ENCODE results near the gene TXNRD3.
"Not testable (repeated sequence)": the region's sequence is repeated elsewhere in the genome, so short reads cannot be mapped to it uniquely, and the experiment has no call there.

The TXNRD3 gene

GRCh38 chr3:126595479-126595878 lies 59.4 kb downstream of the TXNRD3 start:
- H3K4ac ChIP-seq (ENCODE audit: low read length); H4K91ac ChIP-seq (ENCODE audit: low read depth, low read length, poor library complexity); H3K23ac ChIP-seq (ENCODE audit: low read depth, low read length, poor library complexity); H3K4me2 ChIP-seq (ENCODE audit: insufficient read depth, low read length, poor library complexity, severe bottlenecking); H3K27me3 ChIP-seq (ENCODE audit: control insufficient read depth in 3 of 3, insufficient read depth in 3 of 3, low read depth in 1 of 3, low read length in 3 of 3); H3K36me3 ChIP-seq (replicated peaks in 1 of 2; ENCODE audit: control insufficient read depth in 2 of 2, insufficient read depth in 2 of 2, low read length in 2 of 2); H2BK120ac ChIP-seq (ENCODE audit: low read depth, low read length); H3K79me1 ChIP-seq (ENCODE audit: low read depth, low read length); H3K18ac ChIP-seq (ENCODE audit: low read length); H2BK15ac ChIP-seq (ENCODE audit: low read length); H2AK5ac ChIP-seq (ENCODE audit: low read depth, low read length); H3K9me3 ChIP-seq (replicated peaks in 1 of 2; ENCODE audit: control insufficient read depth in 2 of 2, insufficient read depth in 1 of 2, low read depth in 1 of 2, low read length in 2 of 2); H3K14ac ChIP-seq (ENCODE audit: low read length); H3K4me1 ChIP-seq (ENCODE audit: control insufficient read depth in 2 of 2, insufficient read depth in 1 of 2, low read depth in 1 of 2, low read length in 2 of 2); H2AFZ ChIP-seq (ENCODE audit: low read length); H3K27ac ChIP-seq (replicated peaks; ENCODE audit: low read length); DNase-seq (ENCODE audit: low spot score); H3K4me3 ChIP-seq (ENCODE audit: low read length in 2 of 2); H2BK5ac ChIP-seq (ENCODE audit: low read length); H2BK12ac ChIP-seq (ENCODE audit: low read length); H3K9ac ChIP-seq (ENCODE audit: low read depth, low read length, poor library complexity); H4K8ac ChIP-seq (ENCODE audit: low read depth, low read length): not testable (repeated sequence)
- WGBS, 2 donors (ENCODE audit: extremely low coverage in 2 of 2, insufficient read length in 2 of 2, insufficient replicate concordance in 1 of 2): no CpG with 5 or more reads among the region's 4 CpGs

- H2BK12ac ChIP-seq (ENCODE audit: low read length); H4K91ac ChIP-seq (ENCODE audit: low read depth, low read length, poor library complexity); H3K36me3 ChIP-seq (replicated peaks in 1 of 2; ENCODE audit: control insufficient read depth in 2 of 2, insufficient read depth in 2 of 2, low read length in 2 of 2); H3K23ac ChIP-seq (ENCODE audit: low read depth, low read length, poor library complexity); H2BK120ac ChIP-seq (ENCODE audit: low read depth, low read length); H3K9me3 ChIP-seq (replicated peaks in 1 of 2; ENCODE audit: control insufficient read depth in 2 of 2, insufficient read depth in 1 of 2, low read depth in 1 of 2, low read length in 2 of 2); H2AK5ac ChIP-seq (ENCODE audit: low read depth, low read length); H3K4me1 ChIP-seq (ENCODE audit: control insufficient read depth in 2 of 2, insufficient read depth in 1 of 2, low read depth in 1 of 2, low read length in 2 of 2); H3K18ac ChIP-seq (ENCODE audit: low read length); H2BK5ac ChIP-seq (ENCODE audit: low read length); H3K4me3 ChIP-seq (ENCODE audit: low read length in 2 of 2); H3K9ac ChIP-seq (ENCODE audit: low read depth, low read length, poor library complexity); H3K27ac ChIP-seq (replicated peaks; ENCODE audit: low read length); H3K4ac ChIP-seq (ENCODE audit: low read length); H3K14ac ChIP-seq (ENCODE audit: low read length); DNase-seq (ENCODE audit: low spot score); H3K4me2 ChIP-seq (ENCODE audit: insufficient read depth, low read length, poor library complexity, severe bottlenecking); H3K79me1 ChIP-seq (ENCODE audit: low read depth, low read length); H3K27me3 ChIP-seq (ENCODE audit: control insufficient read depth in 3 of 3, insufficient read depth in 3 of 3, low read depth in 1 of 3, low read length in 3 of 3); H4K8ac ChIP-seq (ENCODE audit: low read depth, low read length); H2BK15ac ChIP-seq (ENCODE audit: low read length): not testable (repeated sequence)
- H2AFZ ChIP-seq (ENCODE audit: low read length): peak overlapping the region; percentile 68
- no CpG with 5 or more reads among the region's 5 CpGs for WGBS, 2 donors (ENCODE audit: extremely low coverage in 2 of 2, insufficient read length in 2 of 2, insufficient replicate concordance in 1 of 2)
Observed at GRCh38 chr3:126591515-126591914, 63.4 kb downstream of the TXNRD3 start.

GRCh38 chr3:126582311-126582710 lies 72.6 kb downstream of the TXNRD3 start:
- WGBS, 2 donors (ENCODE audit: extremely low coverage in 2 of 2, insufficient read length in 2 of 2, insufficient replicate concordance in 1 of 2): no CpG with 5 or more reads among the region's 4 CpGs
- Histone ChIP-seq H3K27ac (replicated peaks; ENCODE audit: low read length) (no peak overlapping the region), H2BK5ac (ENCODE audit: low read length) (no peak overlapping the region), H3K27me3 (ENCODE audit: control insufficient read depth in 3 of 3, insufficient read depth in 3 of 3, low read depth in 1 of 3, low read length in 3 of 3) (peaks cover 0 to 2% (median 0%) of the 10 kb centered on the region in 3 experiments), H2BK15ac (ENCODE audit: low read length) (no peak overlapping the region), H2AK5ac (ENCODE audit: low read depth, low read length) (no peak overlapping the region), H3K9me3 (replicated peaks in 1 of 2; ENCODE audit: control insufficient read depth in 2 of 2, insufficient read depth in 1 of 2, low read depth in 1 of 2, low read length in 2 of 2) (peaks cover 3 to 5% of the 10 kb centered on the region in 2 donors), H2AFZ (ENCODE audit: low read length) (no peak overlapping the region), H2BK120ac (ENCODE audit: low read depth, low read length) (no peak overlapping the region), H3K4me1 (ENCODE audit: control insufficient read depth in 2 of 2, insufficient read depth in 1 of 2, low read depth in 1 of 2, low read length in 2 of 2) (no peaks in the 10 kb centered on the region), H3K14ac (ENCODE audit: low read length) (no peak overlapping the region), H3K18ac (ENCODE audit: low read length) (no peak overlapping the region), H3K36me3 (replicated peaks in 1 of 2; ENCODE audit: control insufficient read depth in 2 of 2, insufficient read depth in 2 of 2, low read length in 2 of 2) (no peaks in the 10 kb centered on the region), H4K91ac (ENCODE audit: low read depth, low read length, poor library complexity) (no peak overlapping the region), H4K8ac (ENCODE audit: low read depth, low read length) (no peak overlapping the region), H3K23ac (ENCODE audit: low read depth, low read length, poor library complexity) (no peak overlapping the region), H3K4me3 (ENCODE audit: low read length in 2 of 2) (no peak overlapping the region), H3K79me1 (ENCODE audit: low read depth, low read length) (no peaks in the 10 kb centered on the region), H2BK12ac (ENCODE audit: low read length) (no peak overlapping the region), H3K4me2 (ENCODE audit: insufficient read depth, low read length, poor library complexity, severe bottlenecking) (no peak overlapping the region), H3K4ac (ENCODE audit: low read length) (no peak overlapping the region), H3K9ac (ENCODE audit: low read depth, low read length, poor library complexity) (no peak overlapping the region)
- no peak for DNase-seq (ENCODE audit: low spot score)

- Histone ChIP-seq H3K9ac (ENCODE audit: low read depth, low read length, poor library complexity) (no peak overlapping the region), H3K14ac (ENCODE audit: low read length) (no peak overlapping the region), H3K4me1 (ENCODE audit: control insufficient read depth in 2 of 2, insufficient read depth in 1 of 2, low read depth in 1 of 2, low read length in 2 of 2) (no peaks in the 10 kb centered on the region), H4K91ac (ENCODE audit: low read depth, low read length, poor library complexity) (no peak overlapping the region), H3K4ac (ENCODE audit: low read length) (no peak overlapping the region), H2BK12ac (ENCODE audit: low read length) (no peak overlapping the region), H3K27me3 (ENCODE audit: control insufficient read depth in 3 of 3, insufficient read depth in 3 of 3, low read depth in 1 of 3, low read length in 3 of 3) (peaks cover 0 to 2% (median 0%) of the 10 kb centered on the region in 3 experiments), H3K79me1 (ENCODE audit: low read depth, low read length) (no peaks in the 10 kb centered on the region), H2BK15ac (ENCODE audit: low read length) (no peak overlapping the region), H3K36me3 (replicated peaks in 1 of 2; ENCODE audit: control insufficient read depth in 2 of 2, insufficient read depth in 2 of 2, low read length in 2 of 2) (no peaks in the 10 kb centered on the region), H2AK5ac (ENCODE audit: low read depth, low read length) (no peak overlapping the region), H3K23ac (ENCODE audit: low read depth, low read length, poor library complexity) (no peak overlapping the region), H4K8ac (ENCODE audit: low read depth, low read length) (no peak overlapping the region), H3K4me2 (ENCODE audit: insufficient read depth, low read length, poor library complexity, severe bottlenecking) (no peak overlapping the region), H3K9me3 (replicated peaks in 1 of 2; ENCODE audit: control insufficient read depth in 2 of 2, insufficient read depth in 1 of 2, low read depth in 1 of 2, low read length in 2 of 2) (peaks cover 3 to 5% of the 10 kb centered on the region in 2 donors), H3K27ac (replicated peaks; ENCODE audit: low read length) (no peak overlapping the region), H3K4me3 (ENCODE audit: low read length in 2 of 2) (no peak overlapping the region), H2BK5ac (ENCODE audit: low read length) (no peak overlapping the region), H3K18ac (ENCODE audit: low read length) (no peak overlapping the region), H2BK120ac (ENCODE audit: low read depth, low read length) (no peak overlapping the region), H2AFZ (ENCODE audit: low read length) (no peak overlapping the region)
- no peak for DNase-seq (ENCODE audit: low spot score)
- WGBS, 2 donors (ENCODE audit: extremely low coverage in 2 of 2, insufficient read length in 2 of 2, insufficient replicate concordance in 1 of 2): no CpG with 5 or more reads among the region's 2 CpGs
Observed at GRCh38 chr3:126581569-126581968, 73.4 kb downstream of the TXNRD3 start.
